ENCODE measurements around the gene SLC35E3.

GRCh38 chr12:68771223-68771925 lies 25.4 kb downstream of the SLC35E3 start:
- TF ChIP-seq CREB3 (CRISPR knock-in tag; IDR thresholded peaks at IDR 0.05) = no peak
- TF ChIP-seq ZFP1 (CRISPR knock-in tag; IDR thresholded peaks at IDR 0.05) = no peak
- TF ChIP-seq PREB (CRISPR knock-in tag; IDR thresholded peaks at IDR 0.05) = no peak
- TF ChIP-seq ZNF670 (CRISPR knock-in tag; IDR thresholded peaks at IDR 0.05; ENCODE audit: borderline replicate concordance) = no peak
- TF ChIP-seq ZNF563 (CRISPR knock-in tag; IDR thresholded peaks at IDR 0.05) = no peak
- TF ChIP-seq AKNA (CRISPR knock-in tag; IDR thresholded peaks at IDR 0.05; ENCODE audit: borderline replicate concordance) = no peak
- no peak for TF ChIP-seq E2F5 (CRISPR knock-in tag; conservative IDR thresholded peaks at IDR 0.05)
- TF ChIP-seq CTCF (CRISPR knock-in tag; IDR thresholded peaks at IDR 0.05) = no peak

Data from HepG2 (cell line).